HG03196 (cell line): ENCODE data around the gene DNASE2B.

ENCODE experiments used
- ATAC-seq: cut with Tn5 transposase; IDR thresholded peaks from one replicate; pipeline ENCODE4 v1.9.1; 2021; ENCODE audit not compliant: unreplicated experiment

The DNASE2B gene, protein sequence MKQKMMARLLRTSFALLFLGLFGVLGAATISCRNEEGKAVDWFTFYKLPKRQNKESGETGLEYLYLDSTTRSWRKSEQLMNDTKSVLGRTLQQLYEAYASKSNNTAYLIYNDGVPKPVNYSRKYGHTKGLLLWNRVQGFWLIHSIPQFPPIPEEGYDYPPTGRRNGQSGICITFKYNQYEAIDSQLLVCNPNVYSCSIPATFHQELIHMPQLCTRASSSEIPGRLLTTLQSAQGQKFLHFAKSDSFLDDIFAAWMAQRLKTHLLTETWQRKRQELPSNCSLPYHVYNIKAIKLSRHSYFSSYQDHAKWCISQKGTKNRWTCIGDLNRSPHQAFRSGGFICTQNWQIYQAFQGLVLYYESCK

GRCh38 chr1:84398175-84399155 is at the start of gene DNASE2B:
TSS of gene DNASE2B (plus strand) at chr1:84398484. CDS start at chr1:84398565, 81 bp downstream.
- no peak for ATAC-seq

GRCh38 chr1:84348759-84349158 is 49.5 kb upstream of the DNASE2B start:
- ATAC-seq = no peak

DNA sequence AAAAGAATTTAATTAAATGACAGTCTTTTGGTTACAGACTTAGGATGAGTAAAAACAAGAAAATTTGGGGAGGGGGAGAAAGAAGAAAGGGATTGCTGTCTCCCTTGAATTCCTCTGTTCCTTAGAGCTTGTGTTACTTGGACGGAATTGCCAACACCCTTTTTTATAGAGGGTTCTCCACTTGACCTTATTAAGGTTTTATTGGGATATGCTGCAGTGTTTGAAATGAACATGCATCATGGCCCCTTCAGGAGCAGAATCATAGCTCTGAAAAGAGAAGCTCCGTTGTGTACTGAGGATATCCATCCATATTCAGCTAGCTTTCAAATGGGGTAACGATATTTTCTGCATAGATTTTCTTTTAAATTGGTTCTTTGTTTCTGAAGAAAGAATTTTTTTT is 48.2 kb upstream of the DNASE2B start:
- ATAC-seq = no peak

- no peak for ATAC-seq
Measured at GRCh38 chr1:84350550-84350949, 47.7 kb upstream of the DNASE2B start.

DNA sequence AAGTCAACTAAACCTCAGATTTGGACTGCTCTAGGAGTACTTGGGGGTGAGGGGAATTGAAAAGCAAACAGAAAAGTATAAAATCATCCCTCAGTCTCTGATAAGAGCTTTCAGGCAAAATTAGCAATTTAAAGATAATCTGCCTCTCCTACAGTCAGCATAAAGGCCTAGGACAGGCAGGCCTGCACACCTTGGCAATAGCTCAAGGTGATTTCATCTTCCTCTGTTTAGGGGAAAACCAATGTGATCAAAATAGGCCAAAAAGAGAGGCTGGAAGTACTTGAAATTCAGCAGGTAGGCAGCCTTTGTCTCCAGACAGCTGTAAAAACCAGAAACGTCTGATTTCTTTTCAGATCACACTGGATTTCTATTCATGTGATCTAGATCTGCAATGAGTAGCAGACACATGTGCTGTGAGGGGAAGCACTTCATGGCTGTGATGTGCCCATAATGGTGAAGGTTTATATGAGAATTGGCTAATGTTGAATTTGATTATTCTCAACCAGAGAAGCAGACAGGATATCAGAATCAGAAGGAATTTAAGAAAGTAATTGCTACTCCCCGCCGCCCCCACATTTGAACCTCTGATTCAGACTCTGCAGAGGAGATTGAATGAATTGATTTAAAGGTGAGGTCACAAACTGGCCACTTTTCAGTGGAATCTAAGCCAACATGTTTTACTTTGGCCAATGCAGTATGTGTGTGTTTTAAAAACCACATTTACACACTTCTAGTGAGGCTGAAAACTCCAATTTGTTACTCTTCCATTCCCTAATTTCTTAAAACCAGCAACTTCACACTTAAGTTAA is 45.8 kb upstream of the DNASE2B start:
- ATAC-seq = no peak

GRCh38 chr1:84353695-84354094 is 44.6 kb upstream of the DNASE2B start:
- ATAC-seq = no peak

GRCh38 chr1:84355556-84355955 is 42.7 kb upstream of the DNASE2B start:
- ATAC-seq = no peak

GRCh38 chr1:84356881-84357280 is 41.4 kb upstream of the DNASE2B start:
- no peak for ATAC-seq

DNA sequence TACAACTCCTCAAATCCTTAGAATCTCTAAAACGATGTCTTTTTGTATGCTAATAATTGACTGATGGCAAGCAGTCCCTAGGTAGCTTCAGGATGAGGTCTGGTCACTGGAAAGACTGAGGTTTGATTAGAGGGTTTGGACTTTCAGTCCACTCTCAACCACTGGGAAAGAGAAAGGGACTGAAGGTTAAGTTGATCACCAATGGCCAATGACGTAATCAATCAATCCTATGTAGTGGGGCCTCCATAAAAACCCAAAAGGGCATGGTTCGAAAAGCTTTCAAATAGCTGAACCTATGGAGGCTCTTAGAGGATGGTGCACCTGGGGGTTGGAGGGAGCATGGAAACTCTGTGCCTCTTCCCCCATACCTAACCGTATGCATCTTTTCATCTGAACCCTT is 39.6 kb upstream of the DNASE2B start:
- no peak for ATAC-seq

DNA sequence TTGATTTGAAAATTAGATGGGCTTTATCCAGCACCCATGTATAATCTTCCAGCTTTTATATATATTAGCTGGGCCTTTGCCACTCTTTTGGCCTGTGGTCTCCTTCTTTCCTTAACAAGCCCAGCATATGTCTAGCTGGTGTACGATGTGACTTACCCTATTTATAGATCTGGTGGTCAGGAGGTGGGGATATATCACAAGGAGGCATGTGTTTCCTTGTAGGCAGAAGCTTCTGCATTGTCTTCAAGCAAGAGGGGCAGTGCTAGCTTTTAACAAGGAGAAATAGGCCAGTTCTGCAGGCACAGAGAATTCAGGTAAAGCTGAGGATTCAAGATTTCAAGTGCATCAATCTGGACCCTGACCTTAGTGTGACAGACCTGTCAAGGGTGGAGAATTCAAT is 38.0 kb upstream of the DNASE2B start:
- ATAC-seq = no peak

GRCh38 chr1:84361796-84362195 is 36.5 kb upstream of the DNASE2B start:
- no peak for ATAC-seq

DNA sequence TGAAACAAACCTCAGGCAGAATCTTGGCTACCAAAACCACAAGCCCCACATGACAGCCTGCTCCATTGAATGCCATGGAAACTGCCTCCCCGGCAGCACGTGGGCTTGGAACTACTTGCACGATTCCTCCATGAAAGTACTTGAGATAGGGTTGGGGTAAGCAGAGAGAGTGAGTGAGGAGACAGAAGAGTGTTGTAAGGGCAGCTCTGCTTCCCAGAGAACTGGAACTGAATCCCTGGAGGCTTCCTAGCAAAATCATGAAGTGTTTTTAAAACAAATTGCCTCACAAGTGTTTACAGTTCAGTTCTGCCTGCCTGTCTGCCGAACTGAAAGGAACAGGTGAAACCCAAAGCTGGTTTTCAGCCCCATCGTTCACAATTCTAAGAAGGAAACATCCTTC is 35.3 kb upstream of the DNASE2B start:
- no peak for ATAC-seq

GRCh38 chr1:84363622-84364021 is 34.7 kb upstream of the DNASE2B start:
- no peak for ATAC-seq

DNA sequence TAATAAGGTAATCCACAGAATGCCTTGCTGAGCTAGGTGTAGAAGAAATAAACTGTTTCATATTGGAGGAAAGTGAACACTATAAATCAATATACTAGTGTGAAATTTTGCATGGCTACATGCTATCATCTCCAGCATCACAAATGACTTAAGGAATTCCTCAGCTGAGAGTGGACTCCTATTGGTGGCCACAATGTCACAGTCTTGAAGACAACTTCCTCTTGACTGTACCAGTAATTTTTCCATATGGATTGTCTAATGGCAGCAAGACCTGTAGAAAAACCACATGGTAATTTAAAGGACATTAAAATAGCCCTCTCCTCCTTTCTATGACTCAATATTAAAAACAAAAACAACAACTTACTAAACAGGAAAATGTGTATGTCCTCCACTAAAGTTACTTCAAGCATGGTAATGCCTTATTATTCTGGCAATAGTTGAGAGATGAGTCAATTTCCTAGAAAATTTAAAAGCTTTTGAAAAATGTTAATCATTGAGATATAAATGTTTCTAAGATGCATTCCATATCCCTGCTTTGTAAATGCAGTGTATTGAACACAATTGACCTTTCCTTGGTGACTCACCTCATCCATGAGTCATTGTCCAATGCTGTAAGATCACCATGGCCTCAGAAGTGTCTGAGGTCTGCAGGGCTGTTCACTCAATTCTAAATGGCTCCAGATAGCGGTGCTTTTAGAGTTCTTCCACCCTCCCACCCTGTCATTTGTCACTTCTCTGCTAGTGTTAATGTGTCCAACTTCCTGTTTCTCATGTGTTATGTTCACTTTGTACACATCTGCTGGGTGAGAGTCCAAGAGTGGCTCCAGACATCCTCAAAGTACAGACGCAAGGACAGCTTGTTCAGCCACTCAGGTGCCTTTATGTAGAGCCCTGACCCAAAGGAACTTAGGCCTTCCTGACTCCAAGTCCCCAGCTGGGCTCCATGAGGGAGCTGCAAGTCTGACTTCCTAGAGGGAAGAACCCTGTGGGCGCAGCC is 32.8 kb upstream of the DNASE2B start:
- ATAC-seq = no peak

DNA sequence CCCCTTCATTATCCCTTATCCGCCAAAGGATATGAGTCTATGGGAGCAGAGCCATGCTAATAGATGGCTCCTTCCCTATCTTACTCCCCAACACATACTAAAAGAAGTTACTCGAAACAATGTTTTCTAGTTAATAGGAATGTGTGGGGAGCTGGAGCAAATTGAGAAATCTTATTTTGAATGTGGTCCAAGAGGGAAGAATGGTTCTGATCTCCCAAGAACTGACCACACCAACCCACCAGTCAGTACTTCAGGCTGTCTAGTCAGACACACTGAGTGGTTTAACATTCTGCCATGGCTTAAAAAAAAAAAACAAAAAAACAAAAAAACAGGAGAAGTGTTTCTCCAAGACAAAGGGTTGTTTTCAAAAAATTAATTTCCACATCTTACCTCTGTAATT is 31.5 kb upstream of the DNASE2B start:
- no peak for ATAC-seq

DNA sequence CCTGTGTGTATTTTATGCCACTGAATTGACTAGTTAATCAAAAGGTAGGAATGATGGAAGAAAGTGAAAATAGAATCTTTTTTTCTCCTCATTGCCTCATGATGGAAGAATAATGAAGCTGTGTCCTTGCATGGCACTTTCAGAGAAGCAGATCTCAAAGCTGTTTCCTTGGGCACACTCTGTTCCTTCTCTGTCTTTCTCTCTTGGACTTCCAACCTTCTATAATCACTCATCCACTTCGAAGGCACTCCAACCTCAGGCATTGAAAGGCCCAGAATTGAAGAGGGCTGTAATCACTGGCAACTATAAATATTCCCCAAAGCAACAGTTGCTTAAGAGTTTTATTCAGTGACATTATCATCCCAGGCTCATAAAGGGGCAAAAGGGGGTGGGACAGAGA is 31.1 kb upstream of the DNASE2B start:
- no peak for ATAC-seq

GRCh38 chr1:84368441-84368840 is 29.8 kb upstream of the DNASE2B start:
- no peak for ATAC-seq

- ATAC-seq = no peak
Measured at GRCh38 chr1:84370266-84370665, 28.0 kb upstream of the DNASE2B start.

DNA sequence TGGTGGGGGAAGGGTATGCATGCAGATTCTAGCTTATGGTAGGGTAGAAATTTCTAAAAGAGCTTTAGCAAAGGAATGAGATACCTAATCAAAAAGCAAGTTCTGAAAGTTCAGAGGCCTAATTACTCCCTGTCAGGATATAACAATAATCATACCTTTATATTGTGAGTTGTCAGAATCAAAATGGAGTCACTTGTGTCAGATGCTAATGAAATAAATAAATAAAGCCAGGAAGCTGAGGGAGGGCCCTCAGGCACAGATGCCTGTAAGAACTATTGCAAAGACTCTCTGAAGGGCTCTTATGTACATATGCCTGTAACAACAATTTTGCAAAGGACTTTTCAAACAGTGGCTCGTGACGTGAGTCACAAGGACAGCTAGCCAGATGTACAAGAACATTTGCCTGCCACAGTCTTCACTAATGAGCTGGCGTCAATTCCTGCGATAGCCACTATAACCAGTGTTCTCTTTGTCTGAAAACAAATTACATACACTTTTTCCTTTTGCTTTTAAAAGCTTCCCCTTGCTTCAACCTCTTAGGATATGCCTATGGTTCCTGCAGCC is 27.4 kb upstream of the DNASE2B start:
- ATAC-seq = no peak
